HG02938 (cell line): ENCODE data around the gene OVCH2.
A peak's percentile ranks its signal among the peaks of the same experiment; 100 is the strongest.
"Not testable (repeated sequence)": the region's sequence is repeated elsewhere in the genome, so short reads cannot be mapped to it uniquely, and the experiment has no call there.

Source experiments
- ATAC-seq: cut with Tn5 transposase; IDR thresholded peaks from one replicate; pipeline ENCODE4 v1.9.1; 2021; ENCODE audit warnings: mild to moderate bottlenecking, moderate library complexity; ENCODE audit not compliant: unreplicated experiment

OVCH2 gene

DNA sequence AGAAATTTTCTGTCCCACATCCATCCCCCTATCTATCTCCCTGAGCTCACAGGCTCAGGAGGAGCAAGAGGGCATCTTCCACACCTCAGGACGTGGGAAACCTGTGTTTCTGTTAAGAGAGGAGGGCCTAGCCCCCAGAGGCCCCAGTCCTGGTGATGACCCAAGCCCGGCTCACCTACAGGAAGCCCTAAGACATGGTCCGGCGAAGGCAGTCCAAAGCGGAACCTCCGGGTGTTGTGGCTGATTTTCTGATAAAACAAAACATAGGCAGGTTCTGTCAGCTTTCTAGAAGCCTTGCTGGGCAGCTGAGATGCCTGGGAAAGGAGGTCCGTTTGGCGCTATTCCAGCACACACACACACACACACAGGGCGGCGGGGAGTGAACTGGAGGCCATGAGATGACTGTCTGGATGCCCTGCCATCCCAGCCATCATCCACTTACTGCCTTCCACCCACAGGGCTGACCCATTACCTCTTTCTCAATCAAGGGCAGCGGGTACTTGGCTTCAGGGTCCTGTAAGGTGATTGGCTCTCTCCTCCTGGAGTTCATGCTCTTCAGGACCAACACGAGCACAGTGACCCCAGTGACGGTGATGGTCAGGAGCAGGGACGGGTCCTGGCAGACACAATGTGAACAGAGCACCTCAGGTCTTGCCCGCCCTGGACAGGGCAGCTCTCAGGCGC is 33.9 kb downstream of the OVCH2 start:
- ATAC-seq, result no peak

DNA sequence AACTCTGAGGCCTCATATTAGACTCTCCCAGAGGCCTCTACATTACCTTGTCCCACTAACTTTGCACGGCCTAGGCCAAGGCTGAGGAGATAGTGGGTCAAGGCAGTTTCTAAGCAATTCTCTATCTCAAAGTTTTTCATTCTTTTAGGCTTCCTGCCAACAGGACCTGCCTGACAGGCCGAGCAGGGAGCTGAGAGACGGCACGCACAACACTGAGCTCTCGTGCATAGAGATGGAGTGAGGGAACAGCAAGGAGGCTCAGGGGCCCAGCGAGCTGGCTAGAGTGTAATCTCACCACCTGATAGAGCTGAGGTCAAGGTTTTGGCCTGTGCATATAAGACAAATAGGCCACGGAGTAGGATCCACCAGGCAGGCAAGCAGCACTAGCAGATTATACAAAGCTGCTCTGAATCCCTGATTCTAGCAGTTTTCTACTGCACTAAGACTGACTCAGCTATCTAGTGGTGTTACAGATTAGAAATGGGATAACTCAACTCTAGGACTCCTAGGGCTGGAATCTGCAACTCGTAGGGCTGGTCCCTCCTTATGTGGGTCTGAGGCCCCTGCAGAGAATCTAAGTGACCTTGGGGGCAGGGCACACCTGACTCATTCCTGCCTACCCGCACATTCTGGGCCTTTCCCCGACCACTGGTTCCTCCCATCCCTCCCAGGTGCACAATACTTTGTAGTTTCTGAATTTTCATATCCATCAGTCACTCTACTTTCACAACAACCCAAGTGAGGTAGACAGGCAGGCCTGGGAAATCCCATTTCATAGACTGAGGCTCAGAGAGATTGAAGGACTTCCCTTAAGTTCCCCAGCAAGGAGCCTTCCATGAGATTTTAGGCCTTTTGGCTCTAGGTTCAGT is 34.7 kb downstream of the OVCH2 start:
- peak; percentile 53 for ATAC-seq

DNA sequence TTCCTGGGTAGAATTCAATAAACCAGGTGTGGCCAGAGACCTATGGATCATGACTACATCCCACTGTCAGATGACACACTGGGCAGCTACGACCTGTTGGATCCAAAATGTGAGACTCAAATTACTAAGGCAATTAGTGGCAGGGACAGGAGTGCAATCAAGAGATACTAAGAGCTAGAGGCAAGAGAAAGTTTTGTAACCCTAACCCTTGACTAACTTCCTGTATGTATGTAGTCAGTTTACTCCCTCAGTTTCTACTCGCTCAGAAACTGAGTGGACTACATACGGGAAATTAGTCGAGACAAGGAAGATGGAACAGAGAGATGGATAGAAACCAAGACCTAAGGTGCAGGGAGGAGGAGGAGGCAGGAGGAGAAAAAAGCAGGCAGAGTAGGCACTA is 35.6 kb downstream of the OVCH2 start:
- no peak for ATAC-seq

DNA sequence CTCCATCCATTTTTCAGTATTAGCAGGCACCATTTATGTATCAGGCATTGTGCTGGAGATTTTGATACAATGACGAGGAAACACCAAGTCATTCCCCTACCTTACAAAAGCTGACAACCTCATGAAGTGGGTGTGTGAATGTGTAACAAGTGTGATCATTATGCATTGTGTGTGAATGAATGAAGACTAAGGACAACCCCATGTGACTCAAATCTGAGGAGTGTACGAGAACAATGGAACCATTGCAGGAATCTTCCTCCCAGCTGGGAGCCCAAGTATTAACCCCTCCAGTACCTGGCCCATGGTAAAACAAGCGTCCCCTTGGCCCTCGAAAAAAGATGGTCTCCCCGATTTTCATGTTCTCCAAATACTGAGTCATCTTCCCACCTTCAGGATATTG is 37.4 kb downstream of the OVCH2 start:
- ATAC-seq, result no peak

DNA sequence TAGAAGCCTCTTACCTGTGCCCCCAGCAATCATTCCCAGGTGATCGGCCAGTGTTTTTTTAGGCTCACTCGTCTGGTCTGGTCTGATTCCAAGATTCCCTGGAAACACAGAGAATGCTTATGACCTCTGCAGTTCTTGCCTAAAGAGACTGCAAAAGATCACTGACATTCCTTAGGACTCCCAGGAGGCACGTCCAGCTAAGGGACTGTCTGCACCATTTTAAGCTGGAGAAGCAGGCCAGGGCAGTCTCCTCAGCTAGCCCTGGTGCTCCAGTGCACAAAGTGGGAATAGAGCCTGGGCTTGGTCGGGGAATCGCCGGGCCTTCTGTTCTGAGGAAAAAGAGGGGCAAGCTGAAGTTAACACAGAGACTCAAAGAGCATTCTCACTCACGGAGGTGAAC is 37.8 kb downstream of the OVCH2 start:
- no peak for ATAC-seq

DNA sequence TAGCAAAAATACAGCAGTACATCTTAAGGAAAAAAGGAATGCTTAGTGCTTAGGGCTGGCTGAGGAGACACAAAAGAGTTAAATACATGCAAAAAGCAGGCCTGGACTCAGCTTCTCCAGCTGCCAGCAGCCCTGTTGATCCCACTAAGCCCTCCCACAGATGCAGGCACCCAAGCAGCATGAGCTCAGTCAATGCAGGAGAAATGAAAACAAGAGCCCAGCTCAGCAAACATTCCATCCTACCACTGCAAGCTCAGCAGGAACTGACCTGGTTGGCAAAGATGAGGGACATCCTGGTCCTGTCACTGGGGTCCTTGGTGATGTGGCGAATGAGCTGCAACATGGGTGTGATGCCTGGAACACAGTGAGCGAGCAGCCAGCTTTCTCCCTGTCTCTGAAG is 38.8 kb downstream of the OVCH2 start:
- ATAC-seq, result no peak

DNA sequence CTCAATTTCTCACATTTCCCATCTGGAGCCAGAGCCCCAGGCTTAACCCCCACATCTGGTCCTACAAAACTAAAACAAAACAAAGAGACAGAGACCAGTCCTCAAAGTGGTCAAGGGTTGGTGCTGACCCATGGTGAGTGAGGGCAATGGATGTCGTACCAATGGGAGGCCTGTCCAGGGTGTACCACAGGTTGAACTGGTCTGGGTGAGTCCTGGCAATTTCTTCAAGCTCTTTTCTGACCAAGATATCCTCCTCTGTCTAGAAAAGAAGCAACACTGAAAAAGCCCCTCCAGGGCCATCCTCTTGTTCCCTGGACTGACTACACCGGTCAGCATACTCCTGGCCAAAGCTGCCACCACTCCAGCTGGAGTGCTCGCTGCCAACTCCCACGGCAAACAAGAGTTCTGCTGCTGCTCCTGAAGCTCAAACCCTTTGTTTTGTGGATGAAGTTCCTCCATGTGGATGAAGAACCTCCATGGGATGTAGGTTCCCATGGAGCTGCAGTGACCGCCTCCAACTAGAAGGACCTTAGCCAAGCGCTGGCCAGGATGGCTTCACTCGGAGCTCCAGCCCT is 39.9 kb downstream of the OVCH2 start:
- ATAC-seq, result no peak

DNA sequence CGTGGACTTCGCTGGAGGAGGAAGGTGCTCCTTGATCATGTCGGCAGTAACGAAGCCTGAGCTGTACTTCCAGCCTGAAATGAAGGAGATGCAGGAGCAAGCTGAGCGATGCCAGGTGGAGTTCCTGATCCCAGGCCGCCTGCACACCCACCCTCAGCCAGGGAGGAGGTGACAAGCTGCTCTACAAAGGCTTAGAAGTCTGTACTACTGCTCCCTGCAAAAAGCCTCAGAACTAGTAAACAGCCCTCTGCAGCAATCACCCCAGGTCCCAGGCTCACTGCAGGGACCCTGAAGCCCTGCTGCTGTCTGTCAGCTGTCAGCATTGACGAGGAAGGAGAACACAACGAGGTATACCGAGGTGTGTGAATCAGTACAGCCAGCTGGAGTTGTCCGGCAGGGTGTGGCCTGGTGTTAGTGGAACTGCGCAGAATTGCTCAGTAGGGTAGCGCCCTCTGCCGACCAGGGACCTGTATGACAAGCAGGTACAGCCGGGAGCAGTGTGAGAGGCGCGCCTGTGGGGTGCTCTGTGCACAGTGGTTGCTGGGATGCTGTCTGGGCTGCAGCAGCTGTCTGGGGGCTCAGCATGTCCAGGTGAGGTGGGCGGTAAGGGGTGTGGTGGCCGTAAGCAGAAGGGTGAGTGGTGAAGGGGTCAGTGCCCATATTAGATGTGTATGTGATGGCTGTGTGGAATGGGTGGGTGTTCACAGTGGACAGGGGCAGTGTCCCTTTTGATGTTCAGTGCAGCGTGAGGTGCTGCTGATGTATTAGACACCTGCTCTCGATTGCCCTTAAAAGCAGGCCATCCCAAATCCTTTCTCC is 40.6 kb downstream of the OVCH2 start:
- peak; percentile 98 for ATAC-seq

DNA sequence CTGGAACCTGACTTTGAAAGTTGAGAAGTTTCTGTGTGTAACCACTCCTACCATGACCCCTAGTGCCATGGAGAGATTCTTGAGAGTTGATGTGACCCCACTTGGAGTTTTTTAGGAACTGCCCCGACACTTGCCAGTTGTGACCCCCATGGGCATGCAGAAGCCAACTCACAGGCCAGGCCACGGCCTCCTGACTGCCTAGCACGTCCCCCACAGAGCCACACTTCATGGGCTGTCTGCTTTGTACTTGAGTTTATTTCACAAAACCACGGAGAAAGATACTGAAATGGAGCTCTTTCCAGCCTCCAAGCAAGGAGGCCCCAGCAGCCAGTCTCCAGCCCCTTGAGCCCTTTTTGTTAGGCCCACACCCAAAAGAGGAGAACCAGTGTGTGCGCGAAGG is 41.4 kb downstream of the OVCH2 start:
- no peak for ATAC-seq

DNA sequence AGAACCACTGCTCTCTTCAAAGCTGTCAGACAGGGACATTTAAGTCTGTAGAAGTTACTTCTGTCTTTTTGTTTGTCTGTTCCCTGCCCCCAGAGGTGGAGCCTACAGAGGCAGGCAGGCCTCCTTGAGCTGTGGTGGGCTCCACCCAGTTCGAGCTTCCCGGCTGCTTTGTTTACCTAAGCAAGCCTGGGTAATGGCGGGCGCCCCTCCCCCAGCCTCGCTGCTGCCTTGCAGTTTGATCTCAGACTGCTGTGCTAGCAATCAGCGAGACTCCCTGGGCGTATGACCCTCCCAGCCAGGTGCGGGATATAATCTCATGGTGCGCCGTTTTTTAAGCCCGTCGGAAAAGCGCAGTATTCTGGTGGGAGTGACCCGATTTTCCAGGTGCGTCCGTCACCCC is 42.7 kb downstream of the OVCH2 start:
- not testable (repeated sequence) for ATAC-seq

DNA sequence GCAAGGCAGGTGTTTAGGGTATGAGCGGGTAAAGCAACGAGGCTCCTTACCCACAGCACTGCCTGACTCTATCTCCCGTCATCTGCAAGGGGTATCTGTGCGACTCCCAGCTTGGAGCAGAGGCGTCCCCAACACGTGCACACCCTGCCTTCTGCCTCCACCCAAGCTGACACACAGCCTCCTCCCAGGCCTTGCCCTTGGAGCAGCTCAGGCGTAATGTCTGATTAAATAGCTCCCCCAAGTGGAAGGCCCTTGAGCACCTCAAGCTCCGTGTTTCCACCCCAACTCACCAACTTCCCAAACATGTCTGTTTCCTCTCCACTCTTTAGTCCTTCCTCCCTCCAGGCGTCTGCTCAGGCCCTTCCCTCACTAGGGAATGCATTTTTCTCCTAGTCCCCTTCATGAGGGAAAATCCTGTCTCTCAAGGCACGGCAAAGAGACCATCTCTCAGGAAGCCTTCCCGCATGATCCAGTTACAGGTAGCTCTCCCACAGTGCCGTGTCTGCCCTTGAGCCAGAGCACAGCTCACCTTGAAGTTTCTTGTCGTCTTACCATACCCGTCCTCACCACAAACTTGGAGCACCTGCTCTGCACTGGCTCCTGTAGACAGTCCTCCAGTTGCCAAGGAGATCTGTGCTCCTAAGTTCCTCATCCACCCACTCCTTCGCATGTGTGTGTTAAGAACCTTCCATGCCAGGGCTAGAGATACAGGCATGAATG is 48.8 kb downstream of the OVCH2 start:
- no peak for ATAC-seq

DNA sequence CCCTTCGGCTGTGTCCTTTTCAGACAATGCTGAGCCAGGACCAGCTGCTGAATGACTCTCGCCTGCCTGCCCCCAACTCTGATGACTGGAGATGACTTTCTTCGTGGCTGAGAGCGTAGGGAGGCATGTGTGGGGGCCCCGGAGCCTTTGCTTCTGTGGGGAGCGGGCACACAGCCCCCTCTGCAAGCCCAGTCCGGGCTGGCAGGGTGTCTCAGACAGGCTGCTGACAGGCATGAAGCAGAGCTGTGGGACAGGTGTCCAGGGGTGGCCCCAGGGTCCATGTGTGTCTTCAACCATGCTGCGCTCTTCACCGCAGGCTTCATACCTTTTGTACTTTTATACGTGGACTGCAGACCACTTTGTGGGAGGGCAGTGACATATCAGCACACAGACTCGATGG is 49.6 kb downstream of the OVCH2 start:
- ATAC-seq, result no peak

DNA sequence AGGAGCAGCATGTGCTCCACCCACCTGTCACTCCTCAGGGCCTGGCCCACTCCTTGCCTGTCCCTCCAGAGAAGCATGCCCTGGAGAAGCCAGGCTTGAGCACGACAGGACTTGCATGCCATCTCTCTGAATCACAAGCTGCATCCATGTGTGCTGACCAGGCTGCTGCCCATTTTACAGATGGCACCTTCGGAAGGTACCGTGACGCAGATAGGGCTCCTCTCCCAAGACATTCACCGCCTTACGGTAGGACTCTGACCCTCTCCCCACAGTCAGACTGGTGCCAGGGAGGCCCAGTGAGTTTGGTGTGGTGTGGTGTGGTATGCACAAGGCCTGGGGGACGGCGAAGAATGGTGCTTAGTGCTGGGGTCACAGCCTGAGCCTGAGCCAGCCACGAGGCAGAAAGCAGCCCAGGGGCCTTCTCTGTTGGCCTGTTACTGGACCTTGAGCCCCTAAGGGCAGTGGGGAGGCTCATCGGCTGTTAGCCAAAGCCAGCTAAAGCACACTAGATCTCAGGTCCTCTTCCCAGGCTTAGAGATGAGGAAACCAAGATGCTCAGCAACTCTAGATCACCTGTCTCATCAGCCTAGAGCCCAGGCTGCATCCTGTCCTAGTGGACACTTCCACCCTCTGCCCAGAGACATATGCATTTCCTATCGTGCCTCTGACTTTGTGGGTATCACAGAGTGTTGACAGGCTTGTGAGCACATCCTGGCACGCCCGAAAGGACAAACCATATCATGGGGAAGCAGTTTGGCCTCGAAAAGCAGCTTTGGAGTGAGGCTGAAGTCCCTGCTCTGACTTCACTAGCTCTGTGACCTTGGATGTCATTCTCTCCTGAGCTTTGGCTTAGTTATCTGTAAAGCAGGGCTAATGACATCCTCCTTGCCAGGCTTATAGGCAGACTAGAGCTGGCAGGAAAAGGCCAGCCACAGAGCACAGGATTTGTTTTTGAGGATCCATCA is 50.7 kb downstream of the OVCH2 start:
- ATAC-seq, result no peak

DNA sequence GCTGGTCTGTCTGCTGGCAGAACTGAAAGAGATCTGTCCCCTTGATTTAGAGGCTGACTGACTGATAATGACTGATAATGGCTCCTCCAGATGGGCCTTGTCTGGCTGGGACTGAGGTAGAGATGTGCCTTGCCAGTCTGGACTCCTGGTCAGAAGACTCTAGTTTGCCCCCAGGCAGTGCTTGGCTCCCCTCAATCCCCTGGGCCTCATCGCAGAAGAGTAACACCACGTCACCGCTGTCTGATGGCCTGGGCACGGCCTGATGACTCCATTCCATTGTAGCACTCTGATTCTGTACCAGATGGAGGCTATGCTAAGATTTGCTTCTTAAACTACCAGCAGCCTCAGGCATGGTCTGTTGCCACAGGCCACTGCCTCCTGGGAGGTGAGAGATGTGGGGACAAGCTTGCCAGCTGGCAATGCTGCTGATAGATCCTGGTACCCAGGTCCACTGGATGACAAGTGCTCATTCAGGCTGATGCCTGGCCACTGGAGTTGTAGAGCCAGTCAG is 52.0 kb downstream of the OVCH2 start:
- no peak for ATAC-seq

DNA sequence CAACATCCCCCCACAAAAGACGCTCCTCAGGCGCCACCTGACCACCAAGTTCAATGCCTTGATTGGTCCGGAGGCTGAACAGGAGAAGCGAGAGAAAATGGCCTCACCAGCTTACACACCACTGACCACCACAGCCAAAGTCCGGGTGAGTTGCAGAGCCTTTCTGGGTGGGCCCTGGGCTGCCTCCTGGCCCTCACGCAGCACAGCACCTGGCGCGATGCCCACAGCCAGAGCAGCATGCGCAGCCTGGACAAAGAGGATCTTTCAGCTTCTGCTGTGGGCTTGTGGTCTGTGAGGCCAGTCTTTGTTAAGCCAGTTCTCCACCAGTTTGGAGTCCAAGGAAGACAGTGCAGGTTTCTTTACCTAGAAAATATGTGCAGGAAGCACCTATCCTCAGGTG is 54.6 kb downstream of the OVCH2 start:
- ATAC-seq, result no peak

DNA sequence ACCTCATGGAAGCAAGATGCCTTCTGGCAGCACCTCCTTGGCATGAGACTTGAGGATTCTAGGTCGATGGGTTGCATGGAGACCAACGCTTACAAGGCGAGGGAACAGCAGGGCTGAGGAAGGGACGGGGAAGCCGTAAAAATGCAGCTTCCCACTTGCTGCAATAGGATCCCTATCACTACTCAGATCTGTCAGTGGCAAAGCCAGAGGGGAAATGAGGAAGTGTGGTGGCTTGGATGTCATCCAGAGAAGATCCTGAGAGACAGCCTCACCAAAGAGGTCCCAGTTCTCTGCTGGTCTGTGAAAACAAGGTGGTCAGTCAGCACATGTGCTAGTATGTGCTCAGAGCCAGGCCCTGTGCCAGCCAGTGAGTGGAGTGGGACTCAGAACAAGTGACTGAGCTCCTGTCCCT is 55.1 kb downstream of the OVCH2 start:
- no peak for ATAC-seq

DNA sequence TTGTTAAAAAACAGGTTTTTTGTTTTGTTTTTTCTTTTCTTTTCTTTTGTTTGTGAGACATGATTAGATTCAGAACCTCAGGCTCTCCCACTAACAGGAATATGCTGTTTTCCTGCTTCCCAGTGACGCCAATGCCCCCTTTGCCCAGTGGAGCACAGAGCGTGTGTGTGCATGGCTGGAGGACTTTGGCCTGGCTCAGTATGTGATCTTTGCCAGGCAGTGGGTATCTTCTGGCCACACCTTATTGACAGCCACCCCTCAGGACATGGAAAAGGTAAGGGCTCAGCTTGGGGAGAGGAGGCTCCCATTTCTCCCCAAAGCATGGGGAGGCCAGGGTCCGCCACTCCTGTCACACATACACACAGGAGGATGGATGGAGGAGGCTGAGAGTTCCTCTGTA is 58.0 kb downstream of the OVCH2 start:
- ATAC-seq, result no peak

DNA sequence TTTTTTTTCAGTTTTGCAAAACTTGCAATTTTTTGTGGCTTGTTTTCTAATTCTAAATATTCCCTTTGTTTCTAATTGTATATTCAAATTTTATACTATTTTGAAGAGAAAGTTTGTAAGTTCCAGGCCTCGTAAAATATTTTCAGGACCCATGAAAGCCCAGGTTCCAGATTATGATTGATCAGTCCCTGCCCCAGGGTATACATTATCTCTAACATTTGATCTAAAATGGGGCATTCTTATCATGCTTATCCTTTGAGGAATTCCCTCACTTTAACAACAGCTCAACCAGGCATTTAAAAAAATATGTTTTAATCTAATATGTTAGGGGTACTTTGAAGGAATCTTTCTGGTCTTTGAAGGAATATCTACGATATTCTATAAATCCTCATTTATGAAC is 59.4 kb downstream of the OVCH2 start:
- ATAC-seq, result no peak

DNA sequence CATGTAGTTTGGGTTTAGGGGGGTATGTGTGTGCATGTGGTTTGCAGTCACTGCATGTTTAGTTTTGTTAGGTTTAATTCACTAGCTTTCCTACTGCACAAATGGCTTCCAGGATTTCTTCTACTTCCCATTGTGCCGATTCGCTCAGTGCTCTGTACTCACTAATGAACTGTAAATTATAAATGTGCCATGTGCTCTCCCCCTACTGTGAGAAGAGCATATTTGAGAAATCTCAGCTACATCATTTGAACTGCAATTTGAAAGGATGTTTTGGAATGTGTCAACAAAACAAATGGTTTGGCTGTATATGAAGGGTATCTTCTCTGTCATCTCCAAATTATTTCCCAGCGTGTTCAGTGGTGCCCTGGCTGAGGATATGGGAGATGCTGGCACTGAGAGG is 61.1 kb downstream of the OVCH2 start:
- ATAC-seq, result no peak
